ENCODE results near the gene TREML4.

GRCh38 chr6:41181566-41181965 lies 46.6 kb upstream of the TREML4 start:
- TF ChIP-seq POLR2A (IDR thresholded peaks at IDR 0.05; ENCODE audit: low read length) (no peak), GATA1 (IDR thresholded peaks at IDR 0.05; ENCODE audit: low read depth, low read length) (no peak)
